ENCODE results near the gene LY9. TPM values are rescaled to one million over a fixed set of nuclear protein-coding genes. Genes with fewer than 3 reads are reported as not detected.
A peak's percentile ranks its signal among the peaks of the same experiment; 100 is the strongest.

Gene LY9
- total RNA-seq, 1 donor from 2014 or later, result not detected

DNA sequence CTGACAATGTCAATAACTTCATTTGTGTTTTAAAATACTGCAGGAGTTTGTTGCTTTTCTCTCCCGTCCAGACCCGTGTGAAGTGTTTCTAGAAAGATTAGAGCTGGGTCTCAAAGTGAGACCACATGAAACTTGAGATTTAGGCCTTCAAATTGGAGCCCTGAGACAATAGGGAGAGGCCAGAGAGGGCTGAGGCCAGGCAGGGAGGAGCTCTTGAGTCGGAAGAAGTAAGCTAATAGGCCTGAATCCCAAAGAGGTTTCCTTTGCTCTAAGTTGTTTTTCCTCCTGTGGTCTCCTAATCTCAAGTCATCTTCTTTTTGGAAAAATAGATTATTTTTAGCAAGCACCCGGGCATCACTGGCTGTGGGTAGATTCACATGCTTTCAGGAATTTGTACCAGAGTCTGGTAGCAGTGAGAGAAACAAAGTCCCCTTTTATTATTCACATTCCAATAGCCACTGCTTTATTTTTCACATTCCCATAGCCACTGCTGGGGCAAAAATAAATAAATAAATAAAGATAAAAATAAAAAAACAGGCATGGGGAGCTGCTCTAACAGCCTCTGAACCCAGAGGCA lies 41.1 kb downstream of the LY9 start:
- DNase-seq (ENCODE audit: low read depth), result no peak

DNA sequence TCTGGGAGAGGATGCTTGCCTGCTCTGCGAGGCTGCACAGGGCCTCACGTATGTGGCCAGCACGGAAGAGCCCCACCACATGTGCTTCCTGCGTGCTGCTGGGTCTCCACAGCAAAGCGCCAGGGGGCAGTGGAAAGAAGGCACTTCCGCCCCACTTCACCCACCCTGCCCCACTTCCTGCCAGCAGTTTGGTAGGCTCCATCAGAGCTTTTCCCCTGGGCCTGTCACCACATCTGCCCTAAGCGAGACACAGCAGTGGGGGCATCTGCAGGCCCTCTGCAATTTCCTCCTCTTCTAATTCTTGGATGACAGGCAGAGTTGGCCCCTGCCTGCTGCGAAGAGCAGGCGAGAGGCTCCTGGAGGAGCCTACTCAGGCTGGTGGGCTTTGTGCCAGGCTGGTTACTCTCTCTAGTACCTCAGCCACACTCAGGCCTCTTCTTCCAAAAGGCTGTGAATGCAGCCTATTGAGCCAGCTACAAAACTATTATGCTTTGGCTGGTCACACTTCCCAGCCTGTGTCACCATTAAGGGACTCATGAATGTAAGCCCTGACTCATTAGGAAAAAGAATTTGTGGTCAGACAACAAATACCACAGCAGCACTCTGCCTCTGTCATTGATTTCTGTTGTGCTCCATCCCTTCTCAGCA lies 41.7 kb downstream of the LY9 start:
- peak; percentile 30 for DNase-seq (ENCODE audit: low read depth)

DNA sequence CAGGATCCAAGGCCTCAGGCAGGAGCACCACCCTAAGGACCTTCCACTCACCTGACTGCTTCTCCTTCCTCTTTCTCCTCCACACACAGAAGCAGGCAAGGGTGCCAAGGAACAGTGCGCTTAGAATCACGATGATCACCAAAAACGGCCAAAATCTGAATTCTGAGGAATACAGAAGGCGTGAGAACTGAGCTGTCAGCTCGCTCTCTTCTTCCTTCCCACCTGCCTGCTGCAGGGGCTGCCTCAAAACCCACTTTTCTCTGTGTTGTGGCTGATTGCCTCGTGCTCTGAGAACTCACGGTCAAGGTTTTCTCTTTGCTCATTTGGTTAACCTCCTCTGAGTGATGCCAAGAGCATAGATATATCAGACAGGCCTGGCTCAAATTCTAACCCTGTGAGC lies 42.9 kb downstream of the LY9 start:
- DNase-seq (ENCODE audit: low read depth), result no peak

DNA sequence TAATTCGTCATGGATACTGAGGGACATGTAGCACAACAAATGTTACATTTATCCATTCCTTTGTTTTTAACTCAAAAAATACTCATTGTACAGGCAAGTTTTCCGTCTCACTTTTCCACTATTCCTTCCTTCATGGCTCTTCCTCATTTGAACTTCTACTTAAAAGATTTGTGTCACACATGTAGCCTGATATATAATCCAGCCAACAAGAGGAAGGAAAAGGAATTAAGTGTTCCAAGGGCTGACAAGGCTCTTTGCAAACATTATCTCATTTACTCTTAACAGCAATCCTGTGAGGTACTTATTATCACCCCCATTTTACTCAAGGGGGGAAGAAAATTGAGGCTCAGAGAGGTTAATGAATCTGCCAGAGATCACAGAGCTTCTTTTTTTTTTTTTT lies 43.8 kb downstream of the LY9 start:
- DNase-seq (ENCODE audit: low read depth), result no peak

DNA sequence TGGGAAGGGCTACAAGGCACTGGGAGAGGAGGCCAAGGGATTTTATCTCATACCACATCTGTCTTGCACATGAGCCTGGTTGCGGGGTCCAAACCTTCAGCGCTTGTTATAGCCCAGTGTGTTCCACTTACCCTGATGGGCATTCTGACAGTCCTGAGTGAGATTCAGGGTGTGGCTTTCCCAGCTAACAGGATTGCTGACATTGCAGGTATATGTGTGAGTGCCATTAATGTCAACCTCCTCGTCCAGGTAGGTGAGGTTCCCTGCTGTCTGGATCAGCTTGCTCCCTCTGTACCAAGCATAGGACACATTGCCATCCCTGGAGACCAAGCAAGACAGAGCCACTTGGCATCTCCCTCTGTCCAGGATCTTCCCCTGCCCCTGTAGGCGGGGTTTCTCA lies 45.1 kb downstream of the LY9 start:
- DNase-seq (ENCODE audit: low read depth), result no peak

DNA sequence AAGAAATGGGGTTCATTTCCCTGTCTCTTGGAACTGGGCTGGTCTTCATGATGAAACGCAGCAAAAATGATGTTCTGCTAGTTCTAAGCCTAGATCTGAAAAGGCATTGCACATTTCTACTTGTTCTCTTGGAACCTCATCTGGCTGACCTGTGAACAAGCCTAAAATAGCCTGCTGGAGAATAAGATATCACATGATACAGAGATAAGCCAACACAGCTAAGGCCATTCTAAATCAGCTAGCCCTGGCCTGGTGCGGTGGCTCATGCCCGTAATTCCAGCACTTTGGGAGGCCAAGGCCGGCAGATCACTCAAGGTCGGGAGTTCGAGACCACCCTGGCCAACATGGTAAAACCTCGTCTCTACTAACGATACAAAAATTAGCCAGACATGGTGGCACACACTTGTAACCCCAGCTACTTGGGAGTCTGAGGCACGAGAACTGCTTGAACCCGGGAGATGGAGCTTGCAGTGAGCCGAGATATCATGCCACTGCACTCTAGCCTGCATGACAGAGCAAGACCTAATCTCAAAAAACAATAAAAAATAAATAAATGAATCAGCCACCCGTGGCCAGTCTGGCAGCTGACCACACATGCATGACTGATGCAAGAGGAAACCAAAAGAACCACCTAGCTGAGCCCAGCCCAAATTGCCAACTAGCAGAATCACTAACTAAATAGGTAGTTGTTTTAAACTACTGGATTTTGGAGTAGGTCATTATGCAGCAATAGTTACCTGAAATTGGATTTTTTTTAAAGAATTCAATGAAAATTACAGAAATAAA lies 48.7 kb downstream of the LY9 start:
- DNase-seq (ENCODE audit: low read depth), result no peak

DNA sequence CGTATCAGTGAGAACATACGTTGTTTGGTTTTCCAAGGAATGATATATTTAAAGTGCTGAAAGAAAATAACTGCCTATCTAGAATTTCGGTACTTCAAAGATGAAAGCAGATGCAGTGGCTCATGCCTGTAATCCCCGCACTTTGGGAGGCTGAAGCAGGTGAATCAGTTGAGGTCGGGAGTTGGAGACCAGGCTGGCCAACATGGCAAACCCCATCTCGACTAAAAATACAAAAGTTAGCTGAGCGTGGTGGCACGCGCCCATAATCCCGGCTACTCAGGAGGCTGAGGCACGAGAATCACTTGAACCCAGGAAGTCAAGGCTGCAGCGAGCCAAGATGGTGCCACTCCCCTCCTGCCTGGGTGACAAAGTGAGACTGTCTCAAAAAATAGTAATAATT lies 50.3 kb downstream of the LY9 start:
- no peak for DNase-seq (ENCODE audit: low read depth)

DNA sequence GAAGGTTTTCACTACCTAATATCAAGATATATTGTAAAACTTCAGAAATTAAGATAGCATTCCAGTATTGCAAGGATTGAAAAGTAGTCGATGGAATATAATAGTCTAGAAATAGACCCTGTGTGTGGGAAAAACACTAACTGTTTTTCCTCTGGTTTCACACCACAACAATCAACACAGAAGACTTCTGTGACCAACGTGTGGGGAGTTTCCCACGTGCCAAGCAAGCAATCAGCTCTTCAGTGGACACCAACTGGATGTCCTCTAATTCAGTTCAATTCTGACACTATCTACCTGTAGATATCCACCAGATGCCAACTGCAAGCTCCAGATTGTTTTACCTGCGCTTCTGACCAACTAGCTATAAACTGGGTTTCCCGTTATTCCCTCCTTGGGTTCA lies 54.6 kb downstream of the LY9 start:
- no peak for DNase-seq (ENCODE audit: low read depth)

DNA sequence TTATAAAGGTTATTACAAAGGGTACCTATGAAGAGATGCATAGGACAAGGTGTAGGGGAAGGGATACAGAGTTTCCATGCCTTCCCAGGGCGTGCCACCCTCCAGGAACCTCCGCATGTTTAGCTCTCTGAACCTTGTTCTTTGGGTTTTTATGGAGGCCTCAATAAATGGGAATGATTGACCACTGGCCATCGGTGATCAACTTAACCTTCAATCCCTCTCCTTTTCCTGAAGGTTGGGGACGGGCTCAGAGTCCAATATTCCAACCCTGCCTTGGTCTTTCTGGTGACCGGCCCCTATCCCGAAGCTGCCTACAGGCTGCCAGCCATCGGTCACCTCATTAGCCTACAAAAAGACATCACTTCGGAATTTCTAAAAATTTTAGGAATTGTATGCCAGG lies 55.0 kb downstream of the LY9 start:
- DNase-seq (ENCODE audit: low read depth), result no peak

DNA sequence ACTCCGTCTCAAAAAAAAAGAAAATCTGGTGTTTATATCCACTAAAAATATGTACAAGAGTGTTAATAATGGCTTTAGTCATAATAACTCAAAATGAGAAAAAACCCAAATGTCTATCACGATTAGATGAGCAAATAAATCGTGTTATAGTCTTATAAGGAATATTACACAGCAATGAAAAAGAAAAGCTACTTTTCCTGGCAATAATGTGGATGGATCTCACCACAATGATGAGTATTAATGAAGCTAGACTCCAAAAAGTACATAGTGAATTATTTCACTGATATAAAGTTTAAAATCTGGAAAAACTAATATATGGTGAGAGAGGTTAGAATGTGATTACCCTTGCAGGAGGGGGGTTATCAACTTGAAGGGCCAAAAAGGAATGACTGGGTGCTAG lies 57.0 kb downstream of the LY9 start:
- DNase-seq (ENCODE audit: low read depth), result no peak

DNA sequence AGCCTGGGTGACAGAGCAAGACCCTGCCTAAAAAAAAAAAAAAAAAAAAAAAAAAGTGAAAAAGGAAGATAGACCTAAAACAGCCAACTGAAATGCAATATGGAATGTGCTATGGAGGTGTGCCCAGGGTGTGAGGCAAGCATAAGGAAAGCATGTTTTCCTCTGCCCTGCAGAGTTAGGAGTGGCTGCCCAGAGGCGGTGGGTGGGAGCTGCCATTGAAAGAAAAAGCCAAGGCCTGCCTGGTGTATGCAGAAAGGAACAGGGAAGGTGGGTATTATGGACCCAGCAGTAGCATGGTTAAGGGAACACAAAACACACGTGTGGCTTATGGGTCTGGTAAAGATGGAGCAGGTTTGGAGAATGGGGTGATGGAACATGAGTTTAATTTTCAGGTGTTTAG lies 57.8 kb downstream of the LY9 start:
- DNase-seq (ENCODE audit: low read depth), result no peak

DNA sequence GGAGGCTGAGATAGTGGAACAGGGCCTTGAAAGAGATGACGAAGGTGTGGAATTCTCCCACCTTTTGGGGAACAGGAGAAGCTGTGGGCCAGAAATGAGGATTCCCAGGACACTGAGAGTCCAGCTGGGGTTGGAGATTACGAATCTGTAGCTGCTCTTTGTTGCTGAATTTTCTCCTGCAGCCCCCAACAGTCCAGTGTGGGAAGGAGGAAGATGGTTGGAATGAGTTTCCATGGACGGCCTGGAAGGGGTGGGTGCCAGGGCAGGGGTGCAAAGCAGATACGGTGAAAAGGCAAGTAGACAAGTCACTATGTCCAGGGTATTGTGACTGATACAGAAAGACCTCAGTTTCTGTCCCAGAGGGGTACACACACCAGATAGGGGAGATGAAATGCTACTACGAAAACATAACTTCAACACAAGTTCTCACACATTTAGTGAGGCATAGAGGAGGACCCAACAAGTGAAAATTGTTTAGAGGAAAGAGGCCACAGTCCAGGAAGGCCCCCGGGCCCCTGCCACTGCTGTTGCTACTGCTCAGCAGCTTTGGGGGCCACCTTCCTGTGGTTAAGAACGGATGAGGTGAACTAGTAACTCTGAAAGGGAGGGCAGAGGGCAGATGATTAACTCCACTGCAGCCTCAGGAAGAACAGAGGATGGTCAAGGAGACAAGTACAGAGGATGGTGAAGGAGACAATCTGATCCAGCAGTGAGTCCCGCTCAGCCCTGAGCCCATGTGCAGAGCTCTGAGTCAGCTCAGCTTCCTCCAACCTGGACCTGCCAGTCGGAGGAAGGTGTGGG lies 59.4 kb downstream of the LY9 start:
- no peak for DNase-seq (ENCODE audit: low read depth)

DNA sequence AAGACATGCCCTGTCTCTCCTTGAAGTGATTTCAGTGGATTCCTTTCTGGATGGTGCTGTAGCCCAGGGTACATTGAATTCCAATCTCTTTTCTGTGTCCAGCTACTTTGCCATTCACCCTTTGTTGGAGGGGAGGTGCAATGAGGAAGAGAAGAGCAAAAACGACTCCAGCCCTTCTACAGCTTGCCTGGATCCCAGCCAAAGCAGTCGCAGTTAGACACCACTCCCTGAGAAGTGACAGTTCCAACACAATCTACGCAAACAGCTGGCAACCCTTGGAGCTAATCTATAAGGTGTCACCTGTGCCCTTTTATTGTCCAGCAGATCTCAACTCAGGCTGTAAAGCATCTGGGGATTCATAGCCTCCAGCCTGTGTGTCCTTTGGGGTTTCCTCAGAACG lies 62.1 kb downstream of the LY9 start:
- no peak for DNase-seq (ENCODE audit: low read depth)

DNA sequence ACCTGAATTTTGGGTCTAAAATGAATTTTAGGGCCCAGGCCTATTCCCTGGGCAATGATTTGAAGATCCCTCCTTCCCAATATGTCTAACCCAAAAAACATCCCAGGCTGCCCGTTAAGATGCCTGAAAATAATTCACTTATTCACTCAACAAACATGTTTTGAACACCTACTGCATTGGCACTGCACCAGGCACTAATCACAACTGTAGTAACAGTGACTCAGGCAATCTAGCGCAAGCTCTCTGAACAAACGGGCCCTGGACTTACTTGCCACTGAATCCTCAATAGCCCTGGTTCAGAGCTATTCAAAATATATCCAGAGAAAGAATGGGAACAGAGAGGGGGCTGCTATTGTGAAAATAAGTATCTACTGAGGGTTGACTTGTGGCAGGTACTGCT lies 62.5 kb downstream of the LY9 start:
- no peak for DNase-seq (ENCODE audit: low read depth)

DNA sequence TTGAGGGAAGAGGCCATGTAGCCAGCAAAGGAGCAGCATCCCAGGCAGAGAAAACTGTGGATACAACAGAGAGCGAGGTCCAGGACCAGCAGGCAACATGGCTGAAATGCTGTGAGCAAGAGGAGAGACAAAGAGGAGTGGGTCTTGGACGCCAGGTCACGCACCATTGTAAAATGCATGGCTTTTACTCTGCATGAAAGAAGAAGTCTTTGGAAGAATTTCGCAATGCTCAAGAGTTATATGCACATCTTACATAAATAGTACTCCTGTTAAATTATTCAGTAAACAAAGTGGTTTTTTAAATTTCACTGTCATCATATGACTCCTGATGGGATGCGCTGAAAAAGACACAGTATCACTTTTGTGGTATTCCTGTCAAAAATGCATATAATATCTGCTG lies 63.2 kb downstream of the LY9 start:
- DNase-seq (ENCODE audit: low read depth), result no peak

DNA sequence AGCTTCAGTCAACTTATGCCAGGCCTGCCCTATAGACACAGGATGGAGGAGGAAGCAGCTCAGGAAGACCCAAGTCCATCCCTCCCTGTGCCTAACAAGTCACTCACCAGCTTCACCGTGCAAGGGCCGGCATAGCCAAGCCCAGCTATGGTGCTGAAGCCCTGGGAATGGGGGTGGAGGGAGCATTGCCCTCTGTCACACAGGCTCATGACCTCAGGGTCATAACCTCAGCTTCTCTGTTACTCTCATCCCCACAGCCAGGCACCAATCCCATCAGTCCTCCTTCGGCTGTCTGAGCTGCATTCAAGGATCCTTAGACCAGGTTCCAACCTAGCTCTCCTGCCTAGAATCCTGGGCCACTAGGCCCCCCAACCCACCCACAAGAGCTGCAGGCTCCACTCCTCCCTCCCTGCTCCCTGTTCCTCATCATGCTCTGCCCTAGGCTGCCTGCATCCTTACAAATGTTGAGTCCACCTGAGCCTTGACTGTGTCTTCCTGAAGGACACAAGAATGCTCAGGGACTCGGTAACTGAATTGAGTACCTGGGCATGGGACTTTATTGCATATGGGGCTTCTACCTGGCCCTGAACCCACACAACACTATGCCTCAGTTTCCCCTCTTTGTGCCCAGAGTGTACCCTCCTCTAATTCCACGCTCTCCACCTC lies 65.0 kb downstream of the LY9 start:
- no peak for DNase-seq (ENCODE audit: low read depth)

DNA sequence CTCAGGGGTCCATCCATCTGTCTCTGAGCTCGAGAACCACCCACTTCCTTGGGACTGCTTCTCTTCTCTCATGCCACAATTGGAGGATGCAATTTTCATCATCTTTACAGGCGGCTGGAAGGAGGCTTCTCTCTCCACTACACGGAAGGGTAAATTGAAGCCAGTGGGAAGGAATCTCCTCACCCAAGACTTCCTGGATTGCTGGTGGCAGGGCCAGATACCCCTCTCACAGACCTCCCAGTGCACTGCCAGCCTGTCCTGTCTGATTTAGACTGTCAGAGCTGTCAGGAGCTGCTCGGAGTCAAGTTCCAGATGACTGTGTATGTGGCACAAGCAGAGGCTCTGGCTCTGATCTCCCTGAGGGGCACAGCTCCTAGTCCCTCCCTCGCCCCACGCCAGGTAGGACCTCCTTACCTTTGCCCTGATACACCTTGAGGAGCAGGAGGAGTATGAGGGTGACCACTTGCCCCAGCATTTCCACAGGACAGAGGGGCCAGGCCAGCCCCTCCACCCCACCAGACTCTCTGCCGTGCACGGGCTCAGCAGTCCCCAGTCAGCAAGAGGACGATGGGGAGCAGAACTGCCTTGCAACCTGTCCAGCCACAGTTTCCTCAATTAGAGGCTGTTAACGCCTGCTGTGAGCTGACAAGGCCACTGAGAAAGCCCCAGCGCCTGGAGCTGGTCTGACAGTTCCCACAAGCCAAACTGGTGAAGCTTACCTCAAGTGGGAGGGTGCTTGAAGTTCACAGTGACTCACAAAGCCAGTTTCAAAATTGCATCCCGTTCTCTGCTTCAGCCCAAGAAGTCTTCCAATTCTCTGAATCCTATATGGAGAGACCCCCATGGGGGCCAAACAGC lies 66.5 kb downstream of the LY9 start, which contains the start of gene CD244:
TSS of gene CD244 (minus strand) at position 685 of the 858 bp plus-strand sequence. CDS start at position 475, 210 bp downstream.
- no peak for DNase-seq (ENCODE audit: low read depth)

DNA sequence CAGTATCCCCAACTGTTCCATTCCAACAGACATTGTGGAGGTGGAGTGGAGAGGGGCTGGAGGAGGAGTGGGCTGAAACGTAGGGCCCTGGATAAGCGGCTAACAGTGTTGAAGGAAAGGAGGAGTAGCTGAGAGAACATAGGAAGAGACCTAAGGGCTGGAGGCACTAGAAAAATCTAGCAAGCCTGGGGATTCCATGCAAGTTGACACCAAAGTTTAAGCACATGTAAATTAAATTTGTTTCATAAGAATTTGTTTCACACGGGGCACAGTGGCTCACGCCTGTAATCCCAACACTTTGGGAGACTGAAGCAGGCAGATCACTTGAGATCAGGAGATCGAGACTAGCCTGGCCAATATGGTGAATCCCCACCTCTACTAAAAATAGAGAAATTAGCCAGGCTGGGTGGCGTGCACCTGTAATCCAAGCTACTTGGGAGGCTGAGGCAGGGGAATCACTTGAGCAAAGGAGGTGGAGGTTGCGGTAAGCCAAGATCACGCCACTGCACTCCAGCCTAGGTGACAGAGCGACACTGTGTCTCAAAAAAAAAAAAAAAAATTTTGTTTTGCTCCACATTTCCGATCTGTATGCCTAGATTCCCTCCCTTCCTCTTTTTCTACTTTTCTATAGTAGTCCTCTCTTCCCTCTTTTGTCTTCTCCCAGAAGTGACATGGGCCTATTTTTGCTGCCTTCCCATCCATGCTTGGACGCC lies 67.2 kb downstream of the LY9 start:
- DNase-seq (ENCODE audit: low read depth), result no peak

DNA sequence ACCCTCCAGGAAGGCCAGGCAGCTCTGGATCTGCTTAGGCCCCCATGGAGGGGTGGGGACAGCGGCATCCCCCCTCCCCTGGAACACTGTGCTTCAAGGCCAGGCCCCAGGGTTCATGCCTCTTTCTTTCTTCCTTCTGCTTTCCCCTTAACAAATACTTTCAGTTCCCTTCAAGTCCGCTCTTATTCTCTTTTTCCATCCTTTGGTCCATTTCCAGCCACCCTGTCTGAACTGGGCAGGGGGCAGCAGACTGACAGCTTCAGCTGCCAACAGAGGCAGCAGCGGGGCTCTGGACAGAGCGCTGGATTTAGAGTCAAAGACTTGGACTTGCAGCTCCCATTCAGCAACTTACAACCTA lies 67.8 kb downstream of the LY9 start:
- no peak for DNase-seq (ENCODE audit: low read depth)

DNA sequence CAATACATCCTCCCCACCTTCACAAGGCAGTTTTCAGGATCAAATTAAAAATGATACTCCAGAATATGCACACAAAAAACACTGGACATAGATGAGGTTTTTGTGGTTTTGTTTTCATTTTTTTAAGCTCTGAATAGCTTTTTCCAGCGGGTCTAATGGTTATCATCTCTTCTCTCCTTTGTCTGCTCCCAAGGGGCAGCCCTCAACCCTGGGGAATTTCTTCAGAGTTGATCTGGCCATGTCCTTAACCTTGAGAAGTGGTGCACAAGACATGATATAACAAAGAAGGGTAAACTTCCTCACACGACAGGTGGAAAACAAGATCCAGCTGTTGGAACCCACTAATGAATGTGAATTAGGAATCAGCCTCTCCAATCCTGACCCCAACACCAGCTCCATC lies 68.2 kb downstream of the LY9 start:
- no peak for DNase-seq (ENCODE audit: low read depth)

All from renal cortical epithelial cell (primary cell).